Skin of body (tissue), 2 donors: ENCODE data around the gene PRRC2A. TPM values are rescaled to one million over a fixed set of nuclear protein-coding genes. Genes with fewer than 3 reads are reported as not detected.
A peak's percentile ranks its signal among the peaks of the same experiment; 100 is the strongest.

Source experiments
- DNase-seq: peaks from one replicate; lab custom pipeline; 2025; lab: John Stamatoyannopoulos, UW
- total RNA-seq: library from RNA; depleted of rRNA; stranded (reverse); fragments of >200 nt; gene quantifications from one replicate; pipeline ENCODE4 v1.2.3, GENCODE V29; 2014

Gene PRRC2A
- 49.6 TPM for total RNA-seq

GRCh38 chr6:31620586-31621319 lies at the start of gene PRRC2A:
PRRC2A (plus strand) TSS chr6:31620715; CDS start chr6:31622790, 2,075 bp downstream.
- peak; percentile 56 for DNase-seq

DNA sequence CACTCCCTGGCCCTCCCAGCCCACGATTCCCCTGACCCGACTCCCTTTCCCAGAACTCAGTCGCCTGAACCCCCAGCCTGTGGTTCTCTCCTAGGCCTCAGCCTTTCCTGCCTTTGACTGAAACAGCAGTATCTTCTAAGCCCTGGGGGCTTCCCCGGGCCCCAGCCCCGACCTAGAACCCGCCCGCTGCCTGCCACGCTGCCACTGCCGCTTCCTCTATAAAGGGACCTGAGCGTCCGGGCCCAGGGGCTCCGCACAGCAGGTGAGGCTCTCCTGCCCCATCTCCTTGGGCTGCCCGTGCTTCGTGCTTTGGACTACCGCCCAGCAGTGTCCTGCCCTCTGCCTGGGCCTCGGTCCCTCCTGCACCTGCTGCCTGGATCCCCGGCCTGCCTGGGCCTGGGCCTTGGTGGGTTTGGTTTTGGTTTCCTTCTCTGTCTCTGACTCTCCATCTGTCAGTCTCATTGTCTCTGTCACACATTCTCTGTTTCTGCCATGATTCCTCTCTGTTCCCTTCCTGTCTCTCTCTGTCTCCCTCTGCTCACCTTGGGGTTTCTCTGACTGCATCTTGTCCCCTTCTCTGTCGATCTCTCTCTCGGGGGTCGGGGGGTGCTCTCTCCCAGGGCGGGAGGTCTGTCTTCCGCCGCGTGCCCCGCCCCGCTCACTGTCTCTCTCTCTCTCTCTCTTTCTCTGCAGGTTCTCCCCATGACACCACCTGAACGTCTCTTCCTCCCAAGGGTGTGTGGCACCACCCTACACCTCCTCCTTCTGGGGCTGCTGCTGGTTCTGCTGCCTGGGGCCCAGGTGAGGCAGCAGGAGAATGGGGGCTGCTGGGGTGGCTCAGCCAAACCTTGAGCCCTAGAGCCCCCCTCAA lies 48.2 kb upstream of the PRRC2A start, which contains the start of gene LTA:
Gene LTA, plus strand, starts transcription at position 249 of the 871 bp plus-strand sequence. Its CDS starts 454 bp downstream, at position 703.
- DNase-seq = no peak

DNA sequence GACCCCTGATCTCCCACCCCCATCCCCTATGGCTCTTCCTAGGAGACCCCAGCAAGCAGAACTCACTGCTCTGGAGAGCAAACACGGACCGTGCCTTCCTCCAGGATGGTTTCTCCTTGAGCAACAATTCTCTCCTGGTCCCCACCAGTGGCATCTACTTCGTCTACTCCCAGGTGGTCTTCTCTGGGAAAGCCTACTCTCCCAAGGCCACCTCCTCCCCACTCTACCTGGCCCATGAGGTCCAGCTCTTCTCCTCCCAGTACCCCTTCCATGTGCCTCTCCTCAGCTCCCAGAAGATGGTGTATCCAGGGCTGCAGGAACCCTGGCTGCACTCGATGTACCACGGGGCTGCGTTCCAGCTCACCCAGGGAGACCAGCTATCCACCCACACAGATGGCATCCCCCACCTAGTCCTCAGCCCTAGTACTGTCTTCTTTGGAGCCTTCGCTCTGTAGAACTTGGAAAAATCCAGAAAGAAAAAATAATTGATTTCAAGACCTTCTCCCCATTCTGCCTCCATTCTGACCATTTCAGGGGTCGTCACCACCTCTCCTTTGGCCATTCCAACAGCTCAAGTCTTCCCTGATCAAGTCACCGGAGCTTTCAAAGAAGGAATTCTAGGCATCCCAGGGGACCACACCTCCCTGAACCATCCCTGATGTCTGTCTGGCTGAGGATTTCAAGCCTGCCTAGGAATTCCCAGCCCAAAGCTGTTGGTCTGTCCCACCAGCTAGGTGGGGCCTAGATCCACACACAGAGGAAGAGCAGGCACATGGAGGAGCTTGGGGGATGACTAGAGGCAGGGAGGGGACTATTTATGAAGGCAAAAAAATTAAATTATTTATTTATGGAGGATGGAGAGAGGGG lies 47.0 kb upstream of the PRRC2A start:
- DNase-seq = no peak

DNA sequence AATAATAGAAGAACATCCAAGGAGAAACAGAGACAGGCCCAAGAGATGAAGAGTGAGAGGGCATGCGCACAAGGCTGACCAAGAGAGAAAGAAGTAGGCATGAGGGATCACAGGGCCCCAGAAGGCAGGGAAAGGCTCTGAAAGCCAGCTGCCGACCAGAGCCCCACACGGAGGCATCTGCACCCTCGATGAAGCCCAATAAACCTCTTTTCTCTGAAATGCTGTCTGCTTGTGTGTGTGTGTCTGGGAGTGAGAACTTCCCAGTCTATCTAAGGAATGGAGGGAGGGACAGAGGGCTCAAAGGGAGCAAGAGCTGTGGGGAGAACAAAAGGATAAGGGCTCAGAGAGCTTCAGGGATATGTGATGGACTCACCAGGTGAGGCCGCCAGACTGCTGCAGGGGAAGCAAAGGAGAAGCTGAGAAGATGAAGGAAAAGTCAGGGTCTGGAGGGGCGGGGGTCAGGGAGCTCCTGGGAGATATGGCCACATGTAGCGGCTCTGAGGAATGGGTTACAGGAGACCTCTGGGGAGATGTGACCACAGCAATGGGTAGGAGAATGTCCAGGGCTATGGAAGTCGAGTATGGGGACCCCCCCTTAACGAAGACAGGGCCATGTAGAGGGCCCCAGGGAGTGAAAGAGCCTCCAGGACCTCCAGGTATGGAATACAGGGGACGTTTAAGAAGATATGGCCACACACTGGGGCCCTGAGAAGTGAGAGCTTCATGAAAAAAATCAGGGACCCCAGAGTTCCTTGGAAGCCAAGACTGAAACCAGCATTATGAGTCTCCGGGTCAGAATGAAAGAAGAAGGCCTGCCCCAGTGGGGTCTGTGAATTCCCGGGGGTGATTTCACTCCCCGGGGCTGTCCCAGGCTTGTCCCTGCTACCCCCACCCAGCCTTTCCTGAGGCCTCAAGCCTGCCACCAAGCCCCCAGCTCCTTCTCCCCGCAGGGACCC lies 46.1 kb upstream of the PRRC2A start:
- no peak for DNase-seq

DNA sequence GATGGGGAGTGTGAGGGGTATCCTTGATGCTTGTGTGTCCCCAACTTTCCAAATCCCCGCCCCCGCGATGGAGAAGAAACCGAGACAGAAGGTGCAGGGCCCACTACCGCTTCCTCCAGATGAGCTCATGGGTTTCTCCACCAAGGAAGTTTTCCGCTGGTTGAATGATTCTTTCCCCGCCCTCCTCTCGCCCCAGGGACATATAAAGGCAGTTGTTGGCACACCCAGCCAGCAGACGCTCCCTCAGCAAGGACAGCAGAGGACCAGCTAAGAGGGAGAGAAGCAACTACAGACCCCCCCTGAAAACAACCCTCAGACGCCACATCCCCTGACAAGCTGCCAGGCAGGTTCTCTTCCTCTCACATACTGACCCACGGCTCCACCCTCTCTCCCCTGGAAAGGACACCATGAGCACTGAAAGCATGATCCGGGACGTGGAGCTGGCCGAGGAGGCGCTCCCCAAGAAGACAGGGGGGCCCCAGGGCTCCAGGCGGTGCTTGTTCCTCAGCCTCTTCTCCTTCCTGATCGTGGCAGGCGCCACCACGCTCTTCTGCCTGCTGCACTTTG lies 45.1 kb upstream of the PRRC2A start, which contains the start of gene TNF:
Gene TNF, plus strand, starts transcription at position 231 of the 567 bp plus-strand sequence. Its CDS starts 177 bp downstream, at position 408.
- peak; percentile 13 for DNase-seq

- DNase-seq = no peak
These were observed 44.4 kb upstream of the PRRC2A start for GRCh38 chr6:31575952-31576685.

GRCh38 chr6:31576897-31577578 lies 43.5 kb upstream of the PRRC2A start:
- DNase-seq = no peak

DNA sequence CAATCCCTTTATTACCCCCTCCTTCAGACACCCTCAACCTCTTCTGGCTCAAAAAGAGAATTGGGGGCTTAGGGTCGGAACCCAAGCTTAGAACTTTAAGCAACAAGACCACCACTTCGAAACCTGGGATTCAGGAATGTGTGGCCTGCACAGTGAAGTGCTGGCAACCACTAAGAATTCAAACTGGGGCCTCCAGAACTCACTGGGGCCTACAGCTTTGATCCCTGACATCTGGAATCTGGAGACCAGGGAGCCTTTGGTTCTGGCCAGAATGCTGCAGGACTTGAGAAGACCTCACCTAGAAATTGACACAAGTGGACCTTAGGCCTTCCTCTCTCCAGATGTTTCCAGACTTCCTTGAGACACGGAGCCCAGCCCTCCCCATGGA lies 42.9 kb upstream of the PRRC2A start:
- DNase-seq = no peak

GRCh38 chr6:31578184-31579118 lies 42.1 kb upstream of the PRRC2A start:
- no peak for DNase-seq

DNA sequence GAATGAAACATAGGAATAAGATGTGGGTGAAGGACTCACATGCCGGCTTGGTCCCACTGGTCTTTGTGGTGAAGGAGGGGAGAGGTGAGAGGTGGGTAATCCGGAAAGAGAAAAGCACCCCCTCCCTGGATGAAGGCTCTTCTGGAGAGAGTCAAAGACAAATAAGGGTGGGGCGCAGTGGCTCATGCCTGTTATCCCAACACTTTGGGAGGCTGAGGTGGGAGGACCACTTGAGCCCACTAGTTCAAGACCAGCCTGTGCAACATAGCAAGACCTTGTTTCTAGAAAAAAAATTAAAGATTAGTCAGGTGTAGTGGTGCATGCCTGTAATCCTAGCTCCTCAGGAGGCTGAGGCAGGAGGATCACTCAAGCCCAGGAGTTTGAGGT lies 41.4 kb upstream of the PRRC2A start:
- no peak for DNase-seq

DNA sequence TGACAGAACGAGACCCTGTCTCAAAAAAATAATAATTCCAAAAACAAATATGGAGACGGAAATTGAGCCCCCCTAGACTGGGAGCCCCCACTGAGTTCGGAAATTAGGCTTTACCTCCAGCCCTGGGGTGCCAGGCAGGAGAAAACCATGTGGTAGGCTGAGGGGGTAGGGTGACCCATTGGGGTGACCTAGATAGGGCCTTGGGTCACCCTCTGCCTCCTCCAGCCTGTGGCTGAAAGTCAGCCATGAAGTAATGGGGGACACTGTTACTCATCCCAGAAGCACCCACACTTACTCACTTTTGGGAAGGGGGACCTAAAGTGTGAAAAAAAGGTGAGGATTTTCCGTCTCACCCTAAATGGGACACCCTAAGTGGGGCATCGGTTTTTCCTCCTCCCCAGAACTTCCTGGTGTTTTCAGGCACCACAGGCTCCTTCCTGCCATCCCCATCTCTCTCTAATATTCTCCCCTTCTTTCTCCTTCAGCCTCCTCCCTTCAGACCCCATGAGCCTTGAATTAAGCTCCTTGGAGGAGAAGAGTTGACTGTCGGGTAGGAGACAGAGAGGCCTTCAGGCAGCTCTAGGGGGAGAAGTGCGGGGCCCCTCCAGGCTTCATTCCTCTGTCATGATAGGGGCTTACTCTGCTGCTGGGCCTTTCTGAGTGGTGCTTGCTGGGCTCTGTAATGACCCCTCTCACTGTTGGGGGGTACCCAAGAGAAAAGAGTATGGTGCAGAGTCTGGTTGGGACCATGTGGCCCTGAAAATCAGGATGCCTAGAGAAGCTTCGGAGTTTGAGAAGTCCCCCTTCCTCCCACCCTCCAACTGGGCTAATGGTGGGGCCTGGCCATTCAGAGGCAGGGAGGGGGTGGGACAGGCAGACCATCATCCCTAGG lies 40.7 kb upstream of the PRRC2A start:
- DNase-seq = no peak

- no peak for DNase-seq
These were observed 40.1 kb upstream of the PRRC2A start for GRCh38 chr6:31580438-31580740.

DNA sequence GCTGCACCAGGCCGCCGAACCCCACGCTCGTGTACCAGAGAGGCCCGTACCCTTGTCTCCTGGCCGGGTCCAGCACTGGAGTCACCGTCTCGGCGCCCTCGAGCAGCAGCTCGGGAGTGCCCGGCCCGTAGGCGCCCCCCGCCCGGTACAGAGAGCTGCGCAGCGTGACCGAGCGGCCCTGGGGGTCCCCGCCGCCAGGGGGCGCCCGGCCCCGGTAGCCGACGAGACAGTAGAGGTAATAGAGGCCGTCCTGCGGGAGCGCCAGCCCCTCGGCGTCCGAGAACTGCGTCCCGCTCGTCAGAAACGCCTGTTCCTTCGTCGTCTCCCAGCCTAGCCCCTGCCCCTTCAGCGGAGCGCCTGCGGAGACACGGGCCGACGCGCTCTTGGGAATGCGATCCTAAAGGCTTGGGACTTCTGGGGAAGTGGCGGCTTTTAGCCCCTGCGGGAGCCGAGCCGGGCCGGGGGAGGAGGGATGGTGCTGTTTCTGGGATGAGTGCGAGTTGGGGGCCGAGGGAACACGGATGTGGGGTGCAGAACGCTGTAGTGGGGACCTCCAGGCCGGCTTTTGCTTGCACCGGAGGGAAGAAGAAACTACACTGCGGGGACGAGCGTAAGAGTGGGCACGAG lies 39.6 kb upstream of the PRRC2A start:
- peak; percentile 69 for DNase-seq

DNA sequence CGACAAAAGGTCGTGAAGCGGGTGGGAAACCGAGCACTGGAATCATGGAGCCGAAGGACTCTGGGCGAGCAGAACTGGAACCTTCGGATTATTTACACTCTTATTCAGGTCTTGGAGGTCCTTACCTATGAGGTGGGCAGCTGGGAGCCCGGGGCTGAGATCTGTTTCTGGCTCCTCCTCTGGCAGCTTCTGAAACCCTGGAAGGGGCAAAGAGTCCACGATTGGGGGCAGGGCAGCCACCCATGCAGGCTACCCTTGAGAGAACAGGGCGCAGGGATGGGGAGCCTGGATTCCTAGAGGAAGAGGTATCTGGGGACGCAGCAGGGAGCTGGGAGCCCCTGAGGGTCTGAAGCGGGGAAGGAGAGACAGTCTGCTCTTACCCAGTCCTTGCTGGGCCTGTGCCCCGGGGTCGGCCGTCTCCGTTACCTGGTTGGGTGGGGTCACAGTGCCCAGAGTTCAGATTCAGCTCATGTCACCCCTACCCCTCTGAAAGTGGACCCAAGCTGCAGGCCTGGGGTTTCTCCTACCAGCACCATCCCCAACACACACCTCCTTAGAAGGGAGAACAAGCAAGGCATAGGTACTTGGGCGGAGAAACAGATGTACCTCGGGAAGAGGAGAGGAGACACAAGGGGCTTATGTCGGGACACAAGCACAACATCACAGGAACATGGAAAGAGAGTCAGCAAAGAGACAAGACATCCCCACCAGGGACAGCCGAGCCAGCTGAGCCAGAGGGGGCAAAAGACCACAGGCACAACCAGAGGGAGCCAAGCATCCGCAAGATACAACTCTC lies 38.9 kb upstream of the PRRC2A start:
- DNase-seq = no peak

GRCh38 chr6:31582230-31582643 lies 38.3 kb upstream of the PRRC2A start, which contains the start of gene LTB:
LTB (minus strand) TSS chr6:31582424; CDS start chr6:31582417, 7 bp downstream.
- DNase-seq = no peak
